ENCODE data around the gene TYW3.
A peak's percentile ranks its signal among the peaks of the same experiment; 100 is the strongest.

TYW3 gene, protein sequence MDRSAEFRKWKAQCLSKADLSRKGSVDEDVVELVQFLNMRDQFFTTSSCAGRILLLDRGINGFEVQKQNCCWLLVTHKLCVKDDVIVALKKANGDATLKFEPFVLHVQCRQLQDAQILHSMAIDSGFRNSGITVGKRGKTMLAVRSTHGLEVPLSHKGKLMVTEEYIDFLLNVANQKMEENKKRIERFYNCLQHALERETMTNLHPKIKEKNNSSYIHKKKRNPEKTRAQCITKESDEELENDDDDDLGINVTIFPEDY

DNA sequence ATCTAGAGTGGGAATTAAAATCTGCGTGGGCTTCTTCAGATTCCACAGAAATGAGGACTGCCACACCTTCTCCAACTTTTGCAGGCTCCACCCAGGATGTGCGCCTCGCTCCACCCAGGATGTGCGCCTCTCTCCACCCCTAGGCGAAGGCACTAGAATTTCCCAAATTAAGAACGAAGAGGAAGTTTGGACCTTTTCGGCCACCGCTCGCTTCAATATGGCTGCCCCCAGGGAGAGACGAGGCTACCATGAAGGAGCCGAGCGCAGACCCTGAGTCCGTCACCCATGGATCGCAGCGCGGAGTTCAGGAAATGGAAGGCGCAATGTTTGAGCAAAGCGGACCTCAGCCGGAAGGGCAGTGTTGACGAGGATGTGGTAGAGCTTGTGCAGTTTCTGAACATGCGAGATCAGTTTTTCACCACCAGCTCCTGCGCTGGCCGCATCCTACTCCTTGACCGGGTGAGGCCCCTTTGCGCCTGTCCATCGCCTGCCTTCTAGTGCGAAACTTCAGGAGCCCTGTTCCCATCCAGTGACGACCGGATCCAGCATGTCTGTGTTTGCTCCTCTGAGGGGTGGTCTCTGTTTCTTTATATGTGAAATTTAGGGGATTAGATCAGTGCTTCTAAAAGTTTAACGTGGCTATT is at the start of gene TYW3, which contains the start of gene CRYZ:
Gene TYW3 (plus strand): TSS at position 193 of the 644 bp plus-strand sequence. CDS start 93 bp downstream, at position 286.
Gene CRYZ (minus strand): TSS at position 91 of the 644 bp plus-strand sequence. CDS start 8,229 bp downstream, outside the sequence.
- peaks cover 16% of the 10 kb centered on the region for H3K4me1 ChIP-seq (ENCODE audit: control insufficient read depth, insufficient read depth, low read length)

DNA sequence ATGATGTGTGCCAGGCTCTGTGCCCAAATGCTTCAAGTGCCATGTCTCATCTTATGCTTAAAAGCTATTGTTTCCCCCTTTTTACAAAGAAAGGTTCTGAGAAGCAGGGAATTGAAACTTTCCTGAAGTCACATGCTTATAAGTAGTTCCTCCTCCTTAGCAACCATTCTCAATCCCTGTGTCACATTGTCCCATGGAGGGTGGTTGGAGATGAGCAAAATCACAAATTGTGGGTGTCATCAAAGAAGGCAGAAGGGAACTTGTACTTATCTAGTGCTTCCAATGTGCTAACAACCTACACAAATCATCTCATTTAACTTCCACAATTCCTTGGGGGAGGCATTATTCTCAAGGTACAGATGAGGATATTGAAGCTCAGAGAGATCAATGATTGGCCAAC is 49.3 kb upstream of the TYW3 start:
- no peaks in the 10 kb centered on the region for H3K27me3 ChIP-seq (ENCODE audit: control insufficient read depth, insufficient read depth, low read length)
- no peaks in the 10 kb centered on the region for H3K36me3 ChIP-seq (ENCODE audit: control insufficient read depth, insufficient read depth, low read length)
- no peak overlapping the region for H3K4me3 ChIP-seq (ENCODE audit: low read length)
- no peaks in the 10 kb centered on the region for H3K4me1 ChIP-seq (ENCODE audit: control insufficient read depth, insufficient read depth, low read length)
- no peak overlapping the region for H3K9ac ChIP-seq (ENCODE audit: low read length)
- no peaks in the 10 kb centered on the region for H3K9me3 ChIP-seq (ENCODE audit: control insufficient read depth, low read length)

More for the DNA sequence above, at the start of gene TYW3, which contains the start of gene CRYZ:
- Histone ChIP-seq H3K27me3 (ENCODE audit: control insufficient read depth, insufficient read depth, low read length) (no peaks in the 10 kb centered on the region), H3K4me3 (ENCODE audit: low read length) (peak within 1 kb of the TSS; percentile 99), H3K9me3 (ENCODE audit: control insufficient read depth, low read length) (no peaks in the 10 kb centered on the region), H3K9ac (ENCODE audit: low read length) (peak within 1 kb of the TSS; percentile 89), H3K36me3 (ENCODE audit: control insufficient read depth, insufficient read depth, low read length) (no peaks in the 10 kb centered on the region)

DNA sequence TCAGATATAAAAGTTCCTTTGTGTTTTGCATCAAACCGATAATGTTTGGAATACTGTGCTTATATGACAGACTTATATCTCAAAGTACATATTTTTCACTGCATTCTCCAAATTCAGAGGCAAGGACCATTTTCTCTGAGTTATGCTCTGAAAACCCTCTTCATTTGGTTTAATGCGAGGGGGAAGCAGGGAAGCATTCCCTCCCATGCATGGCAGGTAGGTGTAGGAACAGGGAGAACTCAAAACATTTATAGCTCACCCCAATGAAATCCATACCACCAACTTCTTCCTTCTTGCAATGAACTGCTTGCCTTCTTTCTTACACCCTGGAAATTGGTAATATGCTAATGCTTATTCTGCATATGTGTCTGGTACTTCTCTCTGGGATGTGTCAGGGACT is 48.7 kb upstream of the TYW3 start:
- Histone ChIP-seq H3K4me3 (ENCODE audit: low read length) (no peak overlapping the region), H3K9me3 (ENCODE audit: control insufficient read depth, low read length) (no peaks in the 10 kb centered on the region), H3K9ac (ENCODE audit: low read length) (no peak overlapping the region)

DNA sequence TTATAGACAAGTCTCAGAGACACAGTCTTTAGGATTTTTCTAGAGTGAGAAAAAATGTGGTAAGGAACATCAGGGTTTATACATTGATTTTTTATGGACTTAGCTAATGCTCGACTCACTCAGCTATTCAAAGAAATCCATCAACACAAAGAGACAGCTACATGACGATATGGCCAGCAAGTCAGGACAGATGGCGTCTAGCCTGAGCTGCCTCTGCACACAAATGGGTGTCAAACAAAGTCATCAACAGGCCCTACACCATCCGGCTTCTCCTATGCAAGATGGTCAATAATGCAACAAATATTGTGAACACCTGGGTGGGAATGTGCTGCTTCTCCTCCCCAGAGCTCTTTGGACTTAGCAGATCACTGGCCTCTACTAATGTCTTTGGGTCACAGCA is 46.0 kb upstream of the TYW3 start:
- H3K4me3 ChIP-seq (ENCODE audit: low read length) = no peak overlapping the region
- H3K4me1 ChIP-seq (ENCODE audit: control insufficient read depth, insufficient read depth, low read length) = no peaks in the 10 kb centered on the region
- H3K36me3 ChIP-seq (ENCODE audit: control insufficient read depth, insufficient read depth, low read length) = no peaks in the 10 kb centered on the region
- no peak overlapping the region for H3K9ac ChIP-seq (ENCODE audit: low read length)
- H3K27me3 ChIP-seq (ENCODE audit: control insufficient read depth, insufficient read depth, low read length) = no peaks in the 10 kb centered on the region
- no peaks in the 10 kb centered on the region for H3K9me3 ChIP-seq (ENCODE audit: control insufficient read depth, low read length)

More for the DNA sequence above, 48.7 kb upstream of the TYW3 start:
- no peaks in the 10 kb centered on the region for H3K36me3 ChIP-seq (ENCODE audit: control insufficient read depth, insufficient read depth, low read length)
- no peaks in the 10 kb centered on the region for H3K27me3 ChIP-seq (ENCODE audit: control insufficient read depth, insufficient read depth, low read length)
- no peaks in the 10 kb centered on the region for H3K4me1 ChIP-seq (ENCODE audit: control insufficient read depth, insufficient read depth, low read length)

DNA sequence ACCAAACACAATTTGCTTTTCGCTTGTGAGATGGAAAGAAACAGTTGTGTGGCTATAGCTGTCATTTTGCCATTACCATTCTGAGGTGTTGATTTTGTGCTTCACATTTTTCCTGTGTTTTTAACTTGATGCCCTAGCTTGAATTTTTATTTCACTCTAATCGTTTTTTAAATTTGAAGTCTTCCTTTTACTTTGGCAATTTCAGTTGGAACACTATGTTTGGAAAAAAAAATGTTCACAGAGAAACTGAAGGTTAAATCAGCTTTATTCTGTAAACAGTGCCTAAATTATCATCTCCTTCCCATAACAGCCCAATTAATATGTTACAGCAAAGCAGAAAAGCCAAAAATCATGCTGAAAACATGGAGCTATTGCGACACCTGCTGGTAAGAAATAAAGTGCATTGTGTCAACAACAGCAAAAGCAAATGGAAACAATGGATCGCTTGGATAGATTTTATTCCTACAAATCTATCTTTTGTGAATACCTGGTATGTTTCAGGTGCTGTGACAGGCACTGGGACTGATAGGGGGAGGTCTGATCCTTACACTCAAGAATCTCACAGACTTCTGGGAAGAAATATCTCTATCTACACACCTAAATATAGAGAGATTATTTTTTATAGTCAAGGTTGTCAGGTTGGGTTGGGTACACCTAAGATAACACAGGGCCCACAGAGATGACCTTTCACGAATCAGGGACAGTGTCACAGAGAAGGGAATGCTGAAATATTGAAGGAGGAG is 43.2 kb upstream of the TYW3 start:
- Histone ChIP-seq H3K27me3 (ENCODE audit: control insufficient read depth, insufficient read depth, low read length) (no peaks in the 10 kb centered on the region), H3K4me1 (ENCODE audit: control insufficient read depth, insufficient read depth, low read length) (no peaks in the 10 kb centered on the region), H3K4me3 (ENCODE audit: low read length) (no peak overlapping the region), H3K9ac (ENCODE audit: low read length) (no peak overlapping the region), H3K36me3 (ENCODE audit: control insufficient read depth, insufficient read depth, low read length) (no peaks in the 10 kb centered on the region), H3K9me3 (ENCODE audit: control insufficient read depth, low read length) (no peaks in the 10 kb centered on the region)

DNA sequence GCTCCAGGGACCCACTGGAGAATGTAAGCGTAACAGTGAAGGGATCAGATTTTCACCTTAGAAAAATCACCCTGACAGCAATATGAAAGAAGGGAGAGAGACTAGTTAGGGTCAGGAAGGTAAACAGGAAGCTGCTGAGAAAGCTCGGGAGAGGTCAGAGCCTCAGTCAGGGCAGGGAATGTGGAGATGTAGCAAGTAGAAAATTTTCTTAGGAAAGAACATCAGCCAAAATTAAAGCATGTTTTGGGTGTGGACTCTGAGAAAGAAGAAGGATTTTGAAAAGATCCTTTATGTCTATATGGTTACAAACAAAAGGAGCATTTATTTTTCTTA is 42.6 kb upstream of the TYW3 start:
- Histone ChIP-seq H3K27me3 (ENCODE audit: control insufficient read depth, insufficient read depth, low read length) (no peaks in the 10 kb centered on the region), H3K9me3 (ENCODE audit: control insufficient read depth, low read length) (no peaks in the 10 kb centered on the region), H3K4me3 (ENCODE audit: low read length) (no peak overlapping the region), H3K4me1 (ENCODE audit: control insufficient read depth, insufficient read depth, low read length) (no peaks in the 10 kb centered on the region), H3K9ac (ENCODE audit: low read length) (no peak overlapping the region), H3K36me3 (ENCODE audit: control insufficient read depth, insufficient read depth, low read length) (no peaks in the 10 kb centered on the region)

DNA sequence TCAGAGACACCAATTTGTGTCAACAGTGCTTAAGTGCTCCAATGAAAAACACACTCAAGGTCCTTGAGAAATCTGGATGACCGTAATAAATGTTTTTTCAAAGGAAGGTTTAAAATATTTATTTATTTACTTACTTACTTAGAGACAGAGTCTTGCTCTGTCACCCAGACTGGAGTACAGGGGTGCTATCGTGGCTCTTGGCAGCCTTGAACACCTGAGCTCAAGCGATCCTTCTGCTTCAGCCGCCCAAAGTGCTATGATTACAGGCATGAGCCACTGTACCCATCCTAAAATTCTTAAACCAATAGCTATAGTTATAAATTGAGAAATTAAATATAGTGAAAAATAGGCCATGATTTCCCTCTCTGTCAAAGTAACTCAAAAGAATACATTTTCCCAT is 42.0 kb upstream of the TYW3 start:
- Histone ChIP-seq H3K4me3 (ENCODE audit: low read length) (no peak overlapping the region), H3K27me3 (ENCODE audit: control insufficient read depth, insufficient read depth, low read length) (no peaks in the 10 kb centered on the region), H3K4me1 (ENCODE audit: control insufficient read depth, insufficient read depth, low read length) (no peaks in the 10 kb centered on the region), H3K9me3 (ENCODE audit: control insufficient read depth, low read length) (no peaks in the 10 kb centered on the region), H3K36me3 (ENCODE audit: control insufficient read depth, insufficient read depth, low read length) (no peaks in the 10 kb centered on the region), H3K9ac (ENCODE audit: low read length) (no peak overlapping the region)

DNA sequence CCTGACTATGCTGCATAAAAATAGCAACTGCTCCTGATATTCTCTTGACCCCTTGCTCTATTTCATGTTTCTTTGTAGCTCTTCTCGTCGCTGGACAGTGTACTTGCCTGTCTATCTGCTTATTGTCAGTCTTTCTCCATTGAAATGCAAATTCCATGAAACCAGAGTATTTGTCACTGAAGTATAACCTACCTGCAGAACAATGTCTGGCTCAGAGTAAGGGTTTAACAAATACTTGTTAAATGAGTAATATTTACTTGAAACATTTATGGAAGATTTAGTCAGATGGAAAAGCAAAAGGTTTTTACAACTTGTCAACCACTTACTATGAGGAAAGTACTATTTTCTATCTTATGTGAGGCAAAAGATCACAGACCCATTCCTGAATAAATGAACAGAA is 39.5 kb upstream of the TYW3 start:
- no peaks in the 10 kb centered on the region for H3K9me3 ChIP-seq (ENCODE audit: control insufficient read depth, low read length)
- no peak overlapping the region for H3K4me3 ChIP-seq (ENCODE audit: low read length)
- no peaks in the 10 kb centered on the region for H3K4me1 ChIP-seq (ENCODE audit: control insufficient read depth, insufficient read depth, low read length)
- H3K36me3 ChIP-seq (ENCODE audit: control insufficient read depth, insufficient read depth, low read length) = no peaks in the 10 kb centered on the region
- no peaks in the 10 kb centered on the region for H3K27me3 ChIP-seq (ENCODE audit: control insufficient read depth, insufficient read depth, low read length)
- H3K9ac ChIP-seq (ENCODE audit: low read length) = no peak overlapping the region

DNA sequence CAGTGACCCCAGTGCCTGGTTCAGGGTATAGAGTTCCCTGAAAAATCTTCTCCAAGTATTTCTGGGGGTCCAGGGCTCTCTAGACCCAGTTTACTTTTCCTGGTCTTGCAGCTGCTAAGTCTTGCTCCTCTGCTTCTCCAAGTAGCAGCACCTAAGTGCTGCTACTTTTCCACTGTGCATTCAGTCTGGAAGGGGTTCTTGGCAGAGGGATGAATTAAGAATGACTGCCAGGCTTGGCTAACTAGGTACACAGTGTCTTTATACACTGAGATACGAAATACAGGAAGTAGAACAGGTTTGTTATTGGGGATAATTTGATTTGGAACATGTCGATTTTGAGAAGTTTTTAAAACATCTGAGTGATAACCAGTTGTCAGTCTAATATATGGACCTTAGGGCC is 35.1 kb upstream of the TYW3 start:
- Histone ChIP-seq H3K4me3 (ENCODE audit: low read length) (no peak overlapping the region), H3K4me1 (ENCODE audit: control insufficient read depth, insufficient read depth, low read length) (no peaks in the 10 kb centered on the region), H3K9me3 (ENCODE audit: control insufficient read depth, low read length) (no peaks in the 10 kb centered on the region), H3K9ac (ENCODE audit: low read length) (no peak overlapping the region), H3K36me3 (ENCODE audit: control insufficient read depth, insufficient read depth, low read length) (no peaks in the 10 kb centered on the region), H3K27me3 (ENCODE audit: control insufficient read depth, insufficient read depth, low read length) (no peaks in the 10 kb centered on the region)

DNA sequence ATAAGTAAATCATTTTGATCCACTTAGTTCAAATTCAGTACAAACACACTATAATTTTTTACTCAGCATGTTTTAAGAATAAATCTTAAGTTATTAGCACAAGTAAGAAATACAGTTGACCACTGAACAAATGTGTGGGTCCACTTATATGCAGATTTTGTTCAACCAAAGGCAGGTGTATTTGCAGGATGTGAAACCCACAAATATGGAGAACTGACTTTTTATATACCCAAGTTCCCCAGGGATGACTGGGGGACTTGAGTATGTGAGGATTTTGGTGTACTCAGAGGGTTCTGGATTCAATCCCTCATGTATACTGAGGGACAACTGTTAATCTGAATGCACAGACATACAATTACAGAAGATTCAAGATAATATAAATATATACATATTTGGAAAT is 33.6 kb upstream of the TYW3 start:
- no peak overlapping the region for H3K4me3 ChIP-seq (ENCODE audit: low read length)
- H3K9ac ChIP-seq (ENCODE audit: low read length) = no peak overlapping the region
- no peaks in the 10 kb centered on the region for H3K4me1 ChIP-seq (ENCODE audit: control insufficient read depth, insufficient read depth, low read length)
- H3K9me3 ChIP-seq (ENCODE audit: control insufficient read depth, low read length) = no peaks in the 10 kb centered on the region
- H3K27me3 ChIP-seq (ENCODE audit: control insufficient read depth, insufficient read depth, low read length) = no peaks in the 10 kb centered on the region
- H3K36me3 ChIP-seq (ENCODE audit: control insufficient read depth, insufficient read depth, low read length) = no peaks in the 10 kb centered on the region

DNA sequence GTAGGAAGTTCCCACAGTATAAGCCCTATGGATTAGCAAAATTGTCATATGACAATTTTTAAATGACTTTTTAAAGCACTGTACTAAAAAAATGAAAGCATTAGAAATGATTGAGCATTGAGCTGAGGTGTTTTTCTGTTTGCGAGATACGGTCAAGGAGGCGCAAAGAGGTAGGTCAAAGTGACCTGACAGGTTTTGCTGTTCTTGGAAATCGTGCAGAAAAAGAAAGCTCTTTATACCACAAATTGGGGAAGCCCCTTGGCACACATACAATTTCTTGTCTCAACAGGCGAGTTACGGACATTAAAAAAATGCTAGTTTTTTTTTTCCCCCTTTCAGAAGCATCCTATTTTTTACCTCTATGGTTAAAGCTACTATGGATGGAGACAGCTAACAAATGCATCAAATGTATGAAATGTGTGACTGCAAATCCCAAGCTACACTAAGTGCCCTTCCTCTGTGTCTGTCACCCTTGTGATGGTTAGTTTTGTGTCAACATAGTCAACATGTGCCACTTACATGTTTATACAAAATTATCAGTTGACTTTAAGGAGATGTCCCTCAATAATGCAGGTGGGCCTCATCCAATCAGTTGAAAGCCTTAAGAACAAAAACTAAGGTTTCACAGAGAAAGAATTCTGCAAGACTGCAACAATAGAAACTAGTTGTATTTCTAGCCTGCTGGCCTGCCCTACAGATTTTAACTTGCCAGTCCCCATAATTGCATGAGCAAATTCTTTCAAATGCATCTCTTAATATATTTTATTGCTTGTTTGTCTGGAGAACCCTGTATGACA is 29.4 kb upstream of the TYW3 start:
- Histone ChIP-seq H3K27me3 (ENCODE audit: control insufficient read depth, insufficient read depth, low read length) (no peaks in the 10 kb centered on the region), H3K4me3 (ENCODE audit: low read length) (no peak overlapping the region), H3K9ac (ENCODE audit: low read length) (no peak overlapping the region), H3K36me3 (ENCODE audit: control insufficient read depth, insufficient read depth, low read length) (no peaks in the 10 kb centered on the region), H3K9me3 (ENCODE audit: control insufficient read depth, low read length) (no peaks in the 10 kb centered on the region), H3K4me1 (ENCODE audit: control insufficient read depth, insufficient read depth, low read length) (no peaks in the 10 kb centered on the region)
